HL-60 (cell line): ENCODE results near the gene FRK.

ENCODE experiments used
- CTCF ChIP-seq: IDR thresholded peaks from one replicate; pipeline ENCODE4 v1.5.1; 2011; ENCODE audit warnings: low read length, control low read depth, inconsistent platforms; ENCODE audit not compliant: insufficient read depth
- GABPA ChIP-seq: IDR thresholded peaks from 2 replicates; pipeline ENCODE4 v1.6.1; 2012; ENCODE audit warnings: low read depth
- POLR2AphosphoS5 ChIP-seq: IDR thresholded peaks from 2 replicates; pipeline ENCODE4 v1.6.1; 2012; ENCODE audit warnings: low read depth
- REST ChIP-seq: IDR thresholded peaks from 2 replicates; pipeline ENCODE4 v1.6.1; 2012; ENCODE audit warnings: low read depth; ENCODE audit not compliant: insufficient replicate concordance
- SPI1 ChIP-seq: IDR thresholded peaks from 2 replicates; pipeline ENCODE4 v1.6.1; 2012; ENCODE audit warnings: low read depth, mild to moderate bottlenecking, borderline replicate concordance

GRCh38 chr6:116025405-116025804 lies 35.3 kb downstream of the FRK start:
- no peak for TF ChIP-seq CTCF
- no peak for TF ChIP-seq GABPA
- TF ChIP-seq POLR2AphosphoS5, result no peak
- TF ChIP-seq SPI1, result no peak
- TF ChIP-seq REST, result no peak
